Loucy (cell line): ENCODE results near the gene LMBR1.
"Not testable (repeated sequence)": the region's sequence is repeated elsewhere in the genome, so short reads cannot be mapped to it uniquely, and the experiment has no call there.

Experiments used
- H2AFZ ChIP-seq: fragments of 200-600 bp; sonication (generic); 2 replicates; pipeline ENCODE4 v1.6.0; 2016; ENCODE audit warnings: antibody characterized with exemption, mild to moderate bottlenecking, low read length, moderate library complexity
- H3F3A ChIP-seq: fragments of 200-600 bp; 2 replicates; pipeline ENCODE4 v1.6.0; 2016; ENCODE audit warnings: antibody characterized with exemption, low read depth, mild to moderate bottlenecking
- H3K27me3 ChIP-seq: fragments of 200-600 bp; sonication (generic); 2 replicates; pipeline ENCODE4 v1.6.1; 2014; ENCODE audit warnings: low read length, mild to moderate bottlenecking; ENCODE audit not compliant: insufficient read depth, poor library complexity, severe bottlenecking
- H3K36me3 ChIP-seq: fragments of 200-600 bp; sonication (generic); 2 replicates; pipeline ENCODE4 v1.6.1; 2016; ENCODE audit warnings: low read length; ENCODE audit not compliant: insufficient read depth
- H3K4me1 ChIP-seq: fragments of 200-600 bp; sonication (generic); 2 replicates; pipeline ENCODE4 v1.5.1; 2014; ENCODE audit warnings: low read length, mild to moderate bottlenecking; ENCODE audit not compliant: insufficient read depth, poor library complexity, severe bottlenecking
- H3K4me2 ChIP-seq: fragments of 200-600 bp; sonication (generic); 2 replicates; pipeline ENCODE4 v1.6.0; 2014; ENCODE audit warnings: antibody characterized with exemption, low read length, low read depth, mild to moderate bottlenecking; ENCODE audit not compliant: poor library complexity, severe bottlenecking
- H3K4me3 ChIP-seq: fragments of 200-600 bp; sonication (generic); 2 replicates; pipeline ENCODE4 v1.5.1; 2014; ENCODE audit warnings: low read length, mild to moderate bottlenecking, mixed read lengths; ENCODE audit not compliant: poor library complexity, severe bottlenecking
- H3K79me2 ChIP-seq: fragments of 200-600 bp; sonication (generic); 2 replicates; pipeline ENCODE4 v1.6.1; 2014; ENCODE audit warnings: low read length; ENCODE audit not compliant: insufficient read depth
- H3K9ac ChIP-seq: fragments of 200-600 bp; sonication (generic); 2 replicates; pipeline ENCODE4 v1.6.0; 2014; ENCODE audit warnings: mild to moderate bottlenecking, low read depth, low read length, moderate library complexity; ENCODE audit not compliant: poor library complexity, severe bottlenecking
- H3K9me2 ChIP-seq: fragments of 200-600 bp; sonication (generic); replicated peaks from 2 replicates; pipeline ENCODE4 v1.6.1; 2016; ENCODE audit warnings: low read depth, low read length, mixed read lengths
- H3K9me3 ChIP-seq: fragments of 200-600 bp; sonication (generic); 2 replicates; pipeline ENCODE4 v1.6.1; 2014; ENCODE audit warnings: mild to moderate bottlenecking, antibody characterized with exemption, low read length, low read depth; ENCODE audit not compliant: insufficient read depth
- H4K20me1 ChIP-seq: fragments of 200-600 bp; sonication (generic); 2 replicates; pipeline ENCODE4 v1.6.0; 2014; ENCODE audit warnings: antibody characterized with exemption, low read length, mild to moderate bottlenecking; ENCODE audit not compliant: insufficient read depth, poor library complexity, severe bottlenecking
- CTCF ChIP-seq: fragments of 200-600 bp; sonication (generic); conservative IDR thresholded peaks from 2 replicates; pipeline ENCODE4 v1.5.1; 2014; ENCODE audit warnings: mild to moderate bottlenecking, antibody characterized with exemption, low read length
- EZH2phosphoT487 ChIP-seq: fragments of 200-600 bp; IDR thresholded peaks from 2 replicates; pipeline ENCODE4 v1.6.1; 2018; ENCODE audit warnings: antibody characterized with exemption, mild to moderate bottlenecking, moderate library complexity, borderline replicate concordance

The LMBR1 gene

GRCh38 chr7:156907656-156908055, 14.7 kb upstream of the LMBR1 start:
- H2AFZ ChIP-seq = no peak overlapping the region
- H3K4me3 ChIP-seq = no peak overlapping the region
- H3F3A ChIP-seq = no peaks in the 10 kb centered on the region
- H4K20me1 ChIP-seq = no peaks in the 10 kb centered on the region
- no peaks in the 10 kb centered on the region for H3K27me3 ChIP-seq
- H3K9me3 ChIP-seq = no peaks in the 10 kb centered on the region
- no peak for TF ChIP-seq CTCF
- TF ChIP-seq EZH2phosphoT487 = no peak
- H3K79me2 ChIP-seq = no peaks in the 10 kb centered on the region
- H3K36me3 ChIP-seq = no peaks in the 10 kb centered on the region
- H3K4me2 ChIP-seq = no peak overlapping the region
- no peaks in the 10 kb centered on the region for H3K9me2 ChIP-seq
- H3K9ac ChIP-seq = no peak overlapping the region
- peaks cover 9% of the 10 kb centered on the region for H3K4me1 ChIP-seq

- Histone ChIP-seq H3F3A (no peaks in the 10 kb centered on the region), H3K4me1 (peaks cover 9% of the 10 kb centered on the region), H3K27me3 (no peaks in the 10 kb centered on the region), H3K9me2 (no peaks in the 10 kb centered on the region), H4K20me1 (no peaks in the 10 kb centered on the region), H3K9me3 (no peaks in the 10 kb centered on the region), H3K36me3 (no peaks in the 10 kb centered on the region), H3K4me2 (no peak overlapping the region), H3K4me3 (no peak overlapping the region), H3K9ac (no peak overlapping the region), H2AFZ (no peak overlapping the region), H3K79me2 (no peaks in the 10 kb centered on the region)
- TF ChIP-seq CTCF = no peak
- TF ChIP-seq EZH2phosphoT487 = no peak
These were observed 13.2 kb upstream of the LMBR1 start for GRCh38 chr7:156906200-156906649.

GRCh38 chr7:156903232-156903909, 10.4 kb upstream of the LMBR1 start:
- H3K36me3 ChIP-seq = no peaks in the 10 kb centered on the region
- TF ChIP-seq EZH2phosphoT487 = no peak
- no peak for TF ChIP-seq CTCF
- H3K27me3 ChIP-seq = no peaks in the 10 kb centered on the region
- no peak overlapping the region for H3K4me3 ChIP-seq
- H2AFZ ChIP-seq = peak overlapping the region; percentile 78
- no peak overlapping the region for H3K9ac ChIP-seq
- H4K20me1 ChIP-seq = no peaks in the 10 kb centered on the region
- peak overlapping the region; percentile 32 for H3K4me2 ChIP-seq
- H3K9me2 ChIP-seq = no peaks in the 10 kb centered on the region
- no peaks in the 10 kb centered on the region for H3K79me2 ChIP-seq
- no peaks in the 10 kb centered on the region for H3K9me3 ChIP-seq
- peaks cover 9% of the 10 kb centered on the region for H3K4me1 ChIP-seq
- no peaks in the 10 kb centered on the region for H3F3A ChIP-seq

GRCh38 chr7:156900093-156900492, 7.1 kb upstream of the LMBR1 start:
- H3K79me2 ChIP-seq, H3K9ac ChIP-seq, H3K9me2 ChIP-seq, H3K4me2 ChIP-seq, H3K27me3 ChIP-seq, H3F3A ChIP-seq, H4K20me1 ChIP-seq, H3K4me3 ChIP-seq, H3K9me3 ChIP-seq, H3K36me3 ChIP-seq, H2AFZ ChIP-seq: not testable (repeated sequence)
- peaks cover 28% of the 10 kb centered on the region for H3K4me1 ChIP-seq
